ENCODE measurements around the gene ABCG2.
"Not testable (repeated sequence)": the region's sequence is repeated elsewhere in the genome, so short reads cannot be mapped to it uniquely, and the experiment has no call there.

Gene ABCG2

GRCh38 chr4:88169298-88169697 lies 10.9 kb upstream of the ABCG2 start:
- in situ Hi-C loops (cut with MboI; ENCODE audit: low sequenced_read_pairs) = no loop called here

- in situ Hi-C loops (cut with MboI; ENCODE audit: low sequenced_read_pairs) = no loop called here
Observed at GRCh38 chr4:88166608-88167007, 8.2 kb upstream of the ABCG2 start.

- in situ Hi-C loops (cut with MboI; ENCODE audit: low sequenced_read_pairs) = no loop called here
Observed at GRCh38 chr4:88163336-88163735, 4.9 kb upstream of the ABCG2 start.

GRCh38 chr4:88162626-88163025 lies 4.2 kb upstream of the ABCG2 start:
- in situ Hi-C loops (cut with MboI; ENCODE audit: low sequenced_read_pairs) = no loop called here

- in situ Hi-C loops (cut with MboI; ENCODE audit: low sequenced_read_pairs) = no loop called here
Observed at GRCh38 chr4:88159229-88159725, 838 bp upstream of the ABCG2 start.

GRCh38 chr4:88158038-88158488 lies 376 bp downstream of the ABCG2 start:
- in situ Hi-C loops (cut with MboI; ENCODE audit: low sequenced_read_pairs) = no loop called here

- in situ Hi-C loops (cut with MboI; ENCODE audit: low sequenced_read_pairs) = not testable (repeated sequence)
Observed at GRCh38 chr4:88152331-88152730, 6.1 kb downstream of the ABCG2 start.

GRCh38 chr4:88148560-88148959 lies 9.9 kb downstream of the ABCG2 start:
- in situ Hi-C loops (cut with MboI; ENCODE audit: low sequenced_read_pairs) = no loop called here

- in situ Hi-C loops (cut with MboI; ENCODE audit: low sequenced_read_pairs) = no loop called here
Observed at GRCh38 chr4:88147799-88148217, 10.6 kb downstream of the ABCG2 start.

- in situ Hi-C loops (cut with MboI; ENCODE audit: low sequenced_read_pairs) = no loop called here
Observed at GRCh38 chr4:88146891-88147290, 11.5 kb downstream of the ABCG2 start.

- in situ Hi-C loops (cut with MboI; ENCODE audit: low sequenced_read_pairs) = no loop called here
Observed at GRCh38 chr4:88144866-88145300, 13.6 kb downstream of the ABCG2 start.

- in situ Hi-C loops (cut with MboI; ENCODE audit: low sequenced_read_pairs) = no loop called here
Observed at GRCh38 chr4:88144048-88144447, 14.4 kb downstream of the ABCG2 start.

- in situ Hi-C loops (cut with MboI; ENCODE audit: low sequenced_read_pairs) = no loop called here
Observed at GRCh38 chr4:88143504-88143903, 14.9 kb downstream of the ABCG2 start.

GRCh38 chr4:88138561-88138960 lies 19.9 kb downstream of the ABCG2 start:
- in situ Hi-C loops (cut with MboI; ENCODE audit: low sequenced_read_pairs) = no loop called here

- in situ Hi-C loops (cut with MboI; ENCODE audit: low sequenced_read_pairs) = no loop called here
Observed at GRCh38 chr4:88137112-88137511, 21.3 kb downstream of the ABCG2 start.

GRCh38 chr4:88136249-88136648 lies 22.2 kb downstream of the ABCG2 start:
- in situ Hi-C loops (cut with MboI; ENCODE audit: low sequenced_read_pairs) = no loop called here

GRCh38 chr4:88135356-88135663 lies 23.1 kb downstream of the ABCG2 start:
- in situ Hi-C loops (cut with MboI; ENCODE audit: low sequenced_read_pairs) = no loop called here

GRCh38 chr4:88134536-88135355 lies 23.7 kb downstream of the ABCG2 start:
- in situ Hi-C loops (cut with MboI; ENCODE audit: low sequenced_read_pairs) = no loop called here

GRCh38 chr4:88134111-88134510 lies 24.3 kb downstream of the ABCG2 start:
- in situ Hi-C loops (cut with MboI; ENCODE audit: low sequenced_read_pairs) = no loop called here

GRCh38 chr4:88130544-88131305 lies 27.7 kb downstream of the ABCG2 start:
- in situ Hi-C loops (cut with MboI; ENCODE audit: low sequenced_read_pairs) = no loop called here

GRCh38 chr4:88130003-88130402 lies 28.4 kb downstream of the ABCG2 start:
- in situ Hi-C loops (cut with MboI; ENCODE audit: low sequenced_read_pairs) = no loop called here

GRCh38 chr4:88122260-88122659 lies 36.2 kb downstream of the ABCG2 start:
- in situ Hi-C loops (cut with MboI; ENCODE audit: low sequenced_read_pairs) = not testable (repeated sequence)
